Measurements from ENCODE around the gene RYR2. TPM values are rescaled to one million over a fixed set of nuclear protein-coding genes. Genes with fewer than 3 reads are reported as not detected.
"Not testable (repeated sequence)": the region's sequence is repeated elsewhere in the genome, so short reads cannot be mapped to it uniquely, and the experiment has no call there.

RYR2 gene
- polyA plus RNA-seq, 3 donors from 2014 or later = 0.12 to 0.18 TPM; not detected in 1

DNA sequence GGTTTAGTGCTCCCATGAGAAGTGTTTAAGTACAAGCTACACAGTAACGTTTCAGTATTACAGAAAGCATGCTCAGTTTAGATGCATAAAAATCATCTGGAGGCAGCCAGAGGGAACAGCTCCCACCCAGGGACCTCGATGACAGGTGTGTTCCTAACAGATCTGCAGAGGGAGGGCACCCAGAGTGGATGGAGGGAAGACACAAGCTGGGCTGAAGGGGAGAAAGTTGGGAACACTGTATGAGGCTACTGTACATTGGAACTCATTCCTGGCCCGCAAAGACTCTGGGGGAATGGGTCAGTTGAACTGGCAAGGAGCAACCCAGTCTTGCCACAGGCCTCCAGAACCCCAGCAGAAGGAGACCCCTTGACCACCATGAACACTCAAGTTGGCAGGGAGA is 796.3 kb downstream of the RYR2 start:
- H3K36me3 Mint-ChIP-seq = no peaks in the 10 kb centered on the region
- H3K9me3 Mint-ChIP-seq = peaks cover 0 to 12% (median 2%) of the 10 kb centered on the region in 6 donors
- H3K4me1 Mint-ChIP-seq = no peaks in the 10 kb centered on the region
- no peak for DNase-seq
- no peak overlapping the region for H3K4me3 Mint-ChIP-seq
- H3K27me3 Mint-ChIP-seq (ENCODE audit: low read depth in 3 of 3) = peaks cover 0 to 11% (median 2%) of the 10 kb centered on the region in 3 donors
- no peak overlapping the region for H3K27ac Mint-ChIP-seq

DNA sequence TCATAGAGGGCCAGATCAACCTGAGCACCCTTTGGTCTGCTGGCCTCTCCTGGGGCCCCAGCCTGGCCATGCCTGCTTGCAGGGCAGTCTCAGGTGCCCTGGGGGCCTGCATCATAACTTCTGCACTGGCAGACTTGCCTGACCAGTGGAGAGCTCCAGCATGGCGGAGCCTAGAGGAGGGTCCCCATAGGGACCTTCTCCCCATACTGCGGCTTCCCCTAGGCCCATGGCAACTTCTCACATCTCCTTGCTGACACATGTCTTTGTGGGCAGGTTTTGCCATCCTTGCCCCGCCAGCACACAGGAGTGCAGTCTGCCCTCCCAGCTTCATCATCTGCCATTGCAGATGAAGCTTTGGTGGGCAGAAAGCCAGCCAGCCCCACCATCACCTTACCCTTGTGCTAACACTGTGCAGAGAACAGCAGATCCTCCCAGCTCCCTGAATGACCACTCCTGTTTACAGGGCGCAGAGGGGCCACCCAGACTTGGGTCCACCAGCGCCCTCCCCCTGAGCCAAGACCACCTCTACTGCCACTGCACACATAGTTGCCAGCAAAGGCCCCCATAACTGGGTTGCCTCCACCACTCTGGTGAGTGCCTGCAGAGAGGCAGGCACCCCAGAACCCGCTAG is 797.0 kb downstream of the RYR2 start:
- no peaks in the 10 kb centered on the region for H3K4me1 Mint-ChIP-seq

DNA sequence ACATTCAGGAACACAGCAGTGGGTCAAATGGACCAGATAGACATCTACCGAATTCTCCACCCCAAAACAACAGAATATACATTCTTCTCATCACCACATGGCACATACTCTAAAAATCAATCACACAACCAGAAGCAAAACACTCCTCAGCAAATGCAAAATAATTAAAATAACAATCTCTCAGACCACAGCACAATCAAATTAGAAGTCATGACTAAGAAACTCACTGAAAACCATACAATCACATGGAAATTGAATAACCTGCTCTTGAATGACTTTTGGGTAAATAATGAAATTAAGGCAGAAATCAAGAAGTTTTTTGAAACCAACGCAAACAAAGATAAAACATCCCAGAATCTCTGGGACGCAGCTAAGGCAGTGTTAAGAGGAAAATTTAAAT is 799.5 kb downstream of the RYR2 start:
- H3K4me3 Mint-ChIP-seq = no peak overlapping the region
- no peak overlapping the region for H3K27ac Mint-ChIP-seq
- H3K4me1 Mint-ChIP-seq = no peaks in the 10 kb centered on the region
- peaks cover 0 to 12% (median 3%) of the 10 kb centered on the region in 6 donors for H3K9me3 Mint-ChIP-seq
- DNase-seq = no peak
- H3K36me3 Mint-ChIP-seq = no peaks in the 10 kb centered on the region
- peaks cover 0 to 11% (median 2%) of the 10 kb centered on the region in 3 donors for H3K27me3 Mint-ChIP-seq (ENCODE audit: low read depth in 3 of 3)

More for the DNA sequence above, 797.0 kb downstream of the RYR2 start:
- Mint-ChIP-seq H3K27ac (no peak overlapping the region), H3K27me3 (ENCODE audit: low read depth in 3 of 3) (peaks cover 0 to 11% (median 2%) of the 10 kb centered on the region in 3 donors), H3K36me3 (no peaks in the 10 kb centered on the region), H3K4me3 (no peak overlapping the region), H3K9me3 (peaks cover 0 to 12% (median 2%) of the 10 kb centered on the region in 6 donors)
- DNase-seq = no peak

DNA sequence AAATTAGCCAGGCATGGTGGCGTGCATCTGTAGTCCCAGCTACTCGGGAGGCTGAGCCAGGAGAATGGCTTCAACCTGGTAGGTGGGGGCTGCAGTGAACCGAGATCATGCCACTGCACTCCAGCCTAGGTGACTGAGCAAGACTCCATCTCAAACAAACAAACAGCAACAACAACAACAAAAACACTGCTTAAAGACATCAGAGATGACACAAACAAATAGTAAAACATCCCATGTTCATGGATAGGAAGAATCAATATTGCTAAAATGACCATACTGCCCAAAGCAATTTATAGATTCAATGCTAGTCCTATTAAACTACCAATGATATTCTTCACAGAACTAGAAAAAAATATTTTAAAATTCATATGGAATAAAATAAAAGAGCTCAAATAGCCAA is 801.5 kb downstream of the RYR2 start:
- not testable (repeated sequence) for H3K36me3 Mint-ChIP-seq; DNase-seq; H3K4me3 Mint-ChIP-seq; H3K4me1 Mint-ChIP-seq; H3K27me3 Mint-ChIP-seq (ENCODE audit: low read depth in 3 of 3); H3K27ac Mint-ChIP-seq
- H3K9me3 Mint-ChIP-seq = peaks cover 0 to 19% (median 5%) of the 10 kb centered on the region in 6 donors

DNA sequence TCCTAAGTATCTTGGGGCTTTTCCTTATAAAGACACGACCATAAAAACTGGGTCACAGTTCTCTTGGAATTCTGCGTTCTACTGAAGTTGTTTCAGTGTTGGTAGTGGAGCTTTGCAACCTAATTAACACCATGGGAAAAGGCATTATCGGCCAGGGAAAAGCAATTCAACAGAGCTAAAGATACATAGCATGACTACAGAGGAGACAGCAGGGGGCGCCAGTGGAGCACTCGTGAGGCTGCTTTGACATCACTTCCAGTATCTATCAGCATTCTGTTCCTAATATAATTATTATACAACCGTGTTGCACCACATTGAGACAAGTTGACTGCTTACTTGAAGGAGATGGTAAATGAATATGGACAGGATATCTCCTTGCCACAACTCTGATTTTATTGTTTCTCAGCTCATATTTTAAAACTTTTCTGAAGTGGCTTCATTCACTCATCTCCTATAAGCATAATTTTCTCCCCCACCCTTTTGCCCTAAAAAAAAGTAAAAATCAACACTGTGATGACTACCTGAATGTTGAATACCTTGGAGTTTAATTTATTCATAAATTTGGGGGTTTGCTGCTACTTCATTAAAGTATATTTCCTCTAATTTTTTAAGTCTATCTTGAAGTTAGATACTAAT is 809.3 kb downstream of the RYR2 start:
- H3K36me3 Mint-ChIP-seq = no peaks in the 10 kb centered on the region
- no peaks in the 10 kb centered on the region for H3K4me1 Mint-ChIP-seq
- no peaks in the 10 kb centered on the region for H3K27me3 Mint-ChIP-seq (ENCODE audit: low read depth in 3 of 3)
- H3K9me3 Mint-ChIP-seq = peaks cover 0 to 13% (median 5%) of the 10 kb centered on the region in 6 donors
- H3K27ac Mint-ChIP-seq = no peak overlapping the region
- DNase-seq = no peak
- no peak overlapping the region for H3K4me3 Mint-ChIP-seq

DNA sequence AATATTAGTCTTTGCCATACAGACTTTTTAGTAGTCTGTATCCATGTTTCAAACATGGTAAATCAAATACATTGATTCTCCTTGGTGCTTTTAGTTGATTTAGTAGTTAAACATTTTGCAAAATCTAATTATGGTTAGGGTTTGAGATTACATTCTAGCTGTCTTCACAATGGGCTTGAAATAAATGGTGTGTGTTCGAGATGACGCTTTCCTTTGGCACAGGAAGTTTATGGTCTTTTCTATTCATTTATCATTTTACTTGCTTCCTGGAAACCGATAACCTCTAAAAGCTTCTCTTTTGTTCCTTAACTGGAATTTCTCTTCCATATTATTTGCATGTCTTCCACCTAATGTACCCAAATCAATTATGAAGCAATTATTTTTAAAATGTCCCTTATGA is 810.4 kb downstream of the RYR2 start:
- H3K27me3 Mint-ChIP-seq (ENCODE audit: low read depth in 3 of 3) = no peaks in the 10 kb centered on the region
- H3K4me1 Mint-ChIP-seq = no peaks in the 10 kb centered on the region
- no peak overlapping the region for H3K27ac Mint-ChIP-seq
- no peaks in the 10 kb centered on the region for H3K36me3 Mint-ChIP-seq
- peaks cover 0 to 10% (median 4%) of the 10 kb centered on the region in 6 donors for H3K9me3 Mint-ChIP-seq
- no peak for DNase-seq
- peak overlapping the region in 1 of 5 donors; percentile 12 for H3K4me3 Mint-ChIP-seq

DNA sequence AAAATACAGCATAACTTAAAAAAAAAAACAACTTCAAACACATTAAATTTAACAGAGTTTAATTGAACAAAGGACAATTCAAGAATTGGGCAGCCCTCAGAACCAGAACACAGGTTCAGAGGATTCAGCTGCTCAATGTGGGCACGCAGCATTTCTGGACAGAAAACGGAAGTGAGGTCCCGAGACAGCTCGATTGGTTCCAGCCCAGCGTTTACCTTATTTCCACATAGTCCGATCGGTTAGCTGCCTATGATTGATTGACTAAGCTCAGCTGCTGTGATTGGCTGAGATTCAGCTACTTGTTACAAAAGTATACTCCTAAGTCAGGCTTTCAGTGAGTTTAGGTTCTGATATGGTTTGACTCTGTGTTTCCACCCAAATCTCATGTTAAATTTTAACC is 815.5 kb downstream of the RYR2 start:
- no peaks in the 10 kb centered on the region for H3K4me1 Mint-ChIP-seq
- H3K4me3 Mint-ChIP-seq = no peak overlapping the region
- peaks cover 0 to 5% (median 2%) of the 10 kb centered on the region in 6 donors for H3K9me3 Mint-ChIP-seq
- no peak for DNase-seq
- no peaks in the 10 kb centered on the region for H3K36me3 Mint-ChIP-seq
- peaks cover 0 to 2% (median 0%) of the 10 kb centered on the region in 3 donors for H3K27me3 Mint-ChIP-seq (ENCODE audit: low read depth in 3 of 3)
- H3K27ac Mint-ChIP-seq = no peak overlapping the region

DNA sequence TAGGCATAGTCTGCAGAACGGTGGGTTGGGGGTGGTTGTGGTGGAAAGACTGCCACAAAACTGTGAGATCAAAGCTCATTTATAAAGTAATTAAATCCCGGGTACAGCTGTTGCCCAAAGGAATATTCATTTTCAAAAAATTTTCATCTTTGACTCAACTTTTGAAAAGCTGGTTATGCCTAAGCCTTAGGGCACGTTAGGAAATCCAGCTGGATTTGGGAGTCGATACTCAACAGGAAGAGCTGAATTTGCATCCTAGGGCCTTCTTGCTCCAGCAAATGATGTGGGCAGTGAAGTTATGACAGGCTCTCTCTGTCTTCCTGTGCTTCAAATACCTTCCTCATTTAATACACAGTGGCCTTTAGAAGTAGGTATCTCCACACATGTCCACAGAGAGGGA is 817.0 kb downstream of the RYR2 start:
- H3K27me3 Mint-ChIP-seq (ENCODE audit: low read depth in 3 of 3) = peaks cover 0 to 4% (median 2%) of the 10 kb centered on the region in 3 donors
- H3K36me3 Mint-ChIP-seq = no peaks in the 10 kb centered on the region
- H3K27ac Mint-ChIP-seq = no peak overlapping the region
- H3K4me1 Mint-ChIP-seq = no peaks in the 10 kb centered on the region
- H3K9me3 Mint-ChIP-seq = peaks cover 0 to 5% (median 2%) of the 10 kb centered on the region in 6 donors
- H3K4me3 Mint-ChIP-seq = no peak overlapping the region
- no peak for DNase-seq

DNA sequence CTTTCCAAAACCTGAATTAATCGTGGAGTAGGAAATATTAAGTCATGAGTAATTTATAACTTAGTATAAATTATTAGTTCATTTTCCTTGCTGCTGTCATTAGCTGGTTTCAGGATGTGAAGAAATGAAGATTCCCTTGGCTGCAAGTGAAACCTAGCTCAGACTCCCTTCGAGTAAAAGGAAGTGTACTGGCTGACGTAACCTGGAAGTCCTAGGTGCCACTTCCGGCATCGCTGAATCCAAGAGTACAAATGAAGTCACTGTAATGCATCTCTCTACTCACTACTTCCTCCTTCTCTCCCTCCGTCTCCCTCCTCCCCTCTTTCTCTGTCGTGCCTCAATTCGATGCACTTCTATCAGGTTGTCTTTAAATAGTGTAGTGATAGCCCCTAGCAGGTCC is 820.0 kb downstream of the RYR2 start:
- H3K9me3 Mint-ChIP-seq = peaks cover 0 to 2% (median 0%) of the 10 kb centered on the region in 6 donors
- no peaks in the 10 kb centered on the region for H3K4me1 Mint-ChIP-seq
- H3K4me3 Mint-ChIP-seq = no peak overlapping the region

DNA sequence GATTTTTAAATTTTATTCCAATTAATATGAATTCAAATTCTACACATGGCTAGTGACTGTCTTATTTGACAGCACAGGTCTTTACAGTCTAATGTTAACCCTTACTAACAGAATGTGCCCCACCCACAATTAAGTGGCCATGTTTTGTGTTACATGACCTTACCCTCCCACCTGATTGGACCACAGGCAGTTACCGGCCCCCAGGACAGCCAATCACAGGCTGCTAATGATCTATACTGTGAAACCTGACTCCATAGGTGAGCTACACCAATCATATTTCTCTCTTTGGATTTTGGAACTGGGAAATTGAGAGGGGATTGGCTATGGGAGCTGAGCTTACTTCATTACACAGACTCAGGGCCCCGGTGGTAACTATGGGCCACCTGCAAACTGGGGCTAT is 821.2 kb downstream of the RYR2 start:
- Mint-ChIP-seq H3K9me3 (peaks cover 0 to 2% (median 0%) of the 10 kb centered on the region in 6 donors), H3K27me3 (ENCODE audit: low read depth in 3 of 3) (peaks cover 0 to 7% (median 4%) of the 10 kb centered on the region in 3 donors), H3K4me3 (no peak overlapping the region), H3K27ac (no peak overlapping the region), H3K36me3 (no peaks in the 10 kb centered on the region), H3K4me1 (no peaks in the 10 kb centered on the region)
- no peak for DNase-seq

More for the DNA sequence above, 820.0 kb downstream of the RYR2 start:
- H3K36me3 Mint-ChIP-seq = no peaks in the 10 kb centered on the region
- peaks cover 0 to 7% (median 4%) of the 10 kb centered on the region in 3 donors for H3K27me3 Mint-ChIP-seq (ENCODE audit: low read depth in 3 of 3)
- no peak overlapping the region for H3K27ac Mint-ChIP-seq
- DNase-seq = no peak

DNA sequence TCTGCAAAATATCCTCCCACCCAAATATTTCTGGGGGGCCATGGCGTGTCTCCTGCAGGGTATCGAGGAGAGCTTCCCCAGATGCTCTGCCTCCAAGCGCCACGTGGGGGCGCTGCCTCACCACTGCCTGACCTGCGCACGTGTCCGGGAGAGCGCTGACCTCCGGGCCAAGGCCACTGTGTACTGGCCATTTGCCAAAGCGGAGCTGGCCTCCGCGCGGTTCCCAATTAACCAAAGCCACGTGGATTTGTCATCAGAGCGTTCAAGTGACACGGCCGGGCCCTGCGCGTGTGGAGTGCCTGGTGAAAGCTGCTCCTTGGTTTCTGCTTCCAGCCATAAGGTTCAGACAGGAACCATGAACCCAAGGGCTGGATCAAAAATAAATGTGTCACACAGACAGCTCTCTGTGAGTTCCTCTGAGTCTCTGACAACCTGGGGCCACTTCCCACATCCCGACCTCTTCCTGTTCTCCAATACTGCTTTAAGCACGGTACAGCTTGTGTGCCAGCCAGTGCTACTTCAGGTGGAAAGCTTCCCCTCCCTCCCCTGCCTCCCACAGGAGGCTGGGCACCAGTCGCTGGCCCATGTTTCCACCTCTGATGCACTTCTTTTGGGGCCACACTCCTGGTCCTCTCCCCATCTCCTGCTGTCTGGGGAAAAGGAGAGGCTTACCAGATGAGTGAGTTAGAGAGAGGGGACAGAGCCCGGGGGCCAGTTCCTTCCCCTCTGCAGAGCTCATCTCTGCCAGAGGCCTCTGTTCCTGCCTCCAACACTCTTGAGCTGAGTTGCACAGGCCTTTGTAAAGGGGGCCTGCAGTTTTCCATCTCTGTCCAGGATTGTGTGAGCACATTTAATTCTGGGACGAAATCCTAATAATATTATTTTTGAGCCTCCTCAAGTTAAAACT is 822.6 kb downstream of the RYR2 start:
- H3K4me1 Mint-ChIP-seq = no peaks in the 10 kb centered on the region
- H3K4me3 Mint-ChIP-seq = peak overlapping the region in 1 of 5 donors; percentile 30
- peak in 1 of 3 donors; percentile 6 for DNase-seq
- peaks cover 0 to 4% (median 0%) of the 10 kb centered on the region in 6 donors for H3K9me3 Mint-ChIP-seq
- H3K27me3 Mint-ChIP-seq (ENCODE audit: low read depth in 3 of 3) = peaks cover 0 to 7% (median 4%) of the 10 kb centered on the region in 3 donors
- no peaks in the 10 kb centered on the region for H3K36me3 Mint-ChIP-seq
- no peak overlapping the region for H3K27ac Mint-ChIP-seq

DNA sequence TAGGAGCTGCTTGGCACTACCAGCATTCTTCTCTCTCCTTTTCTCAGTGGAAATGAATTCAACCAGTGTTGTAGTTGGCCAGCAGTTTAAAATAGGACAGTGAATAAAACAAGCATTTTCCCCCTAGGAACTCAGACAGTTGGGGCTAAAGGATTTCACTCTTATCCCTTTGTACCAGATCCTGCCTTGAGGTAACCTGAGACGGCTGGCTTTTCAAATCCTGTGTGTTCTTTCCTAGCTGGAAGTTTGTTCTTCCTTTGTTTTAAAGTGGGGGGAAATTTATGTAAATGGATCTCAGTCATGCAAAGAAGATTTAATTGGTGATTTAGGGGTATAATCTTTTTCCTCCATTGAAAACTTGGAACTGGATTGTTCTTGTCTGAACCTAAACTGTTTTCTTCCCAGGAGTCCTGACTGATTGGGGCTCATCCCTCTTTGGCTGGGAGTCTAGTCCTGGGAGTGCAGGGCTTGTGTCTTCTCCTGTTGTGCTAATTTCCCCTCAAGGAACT is 825.5 kb downstream of the RYR2 start:
- Mint-ChIP-seq H3K4me3 (no peak overlapping the region), H3K9me3 (peaks cover 0 to 5% (median 3%) of the 10 kb centered on the region in 6 donors), H3K4me1 (no peaks in the 10 kb centered on the region), H3K27me3 (ENCODE audit: low read depth in 3 of 3) (peaks cover 0 to 5% (median 4%) of the 10 kb centered on the region in 3 donors), H3K27ac (no peak overlapping the region), H3K36me3 (no peaks in the 10 kb centered on the region)
- DNase-seq = no peak

DNA sequence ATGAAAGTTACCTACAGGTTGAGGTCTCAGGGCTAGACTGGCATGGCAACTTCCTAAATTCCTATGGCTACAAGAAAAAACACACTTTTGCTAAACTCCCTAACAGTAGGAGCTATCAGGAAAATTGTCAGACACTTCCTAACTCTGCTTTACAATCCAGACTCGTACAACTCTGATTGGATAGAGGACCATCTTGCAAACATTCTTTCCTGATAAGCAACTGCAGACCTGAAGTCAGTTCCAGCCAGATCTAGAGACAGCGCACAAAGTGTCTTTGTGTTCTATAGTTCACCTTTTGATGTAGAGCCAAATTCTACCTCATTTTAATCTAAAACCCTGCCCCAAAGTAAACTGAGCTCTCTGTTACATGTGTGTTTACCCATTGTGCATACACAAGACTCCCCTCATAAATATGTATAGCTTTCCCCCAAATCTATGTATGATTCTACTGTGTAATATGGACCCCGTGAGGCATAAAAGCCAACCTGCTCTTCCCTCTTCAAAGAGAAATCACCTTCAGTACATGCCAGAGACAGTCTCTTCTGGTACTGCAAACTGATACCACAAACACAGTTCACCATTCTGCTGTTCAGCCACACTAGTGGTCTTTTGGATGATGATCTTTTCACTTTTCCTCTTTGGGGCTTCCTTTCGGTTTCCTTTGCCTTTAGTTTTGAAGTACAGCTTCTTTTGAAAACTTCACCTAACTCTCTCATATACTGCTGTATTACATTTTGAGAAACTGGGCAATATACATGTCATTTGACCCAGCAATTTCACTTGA is 827.0 kb downstream of the RYR2 start:
- no peaks in the 10 kb centered on the region for H3K4me1 Mint-ChIP-seq
- peaks cover 0 to 5% (median 0%) of the 10 kb centered on the region in 3 donors for H3K27me3 Mint-ChIP-seq (ENCODE audit: low read depth in 3 of 3)

More for the DNA sequence above, 827.0 kb downstream of the RYR2 start:
- Mint-ChIP-seq H3K4me3 (no peak overlapping the region), H3K27ac (no peak overlapping the region), H3K36me3 (no peaks in the 10 kb centered on the region), H3K9me3 (peaks cover 0 to 5% (median 3%) of the 10 kb centered on the region in 6 donors)
- no peak for DNase-seq

Data from immature natural killer cell (primary cell).